Left renal cortex interstitium (tissue), 4 donors: ENCODE data around the gene MYG1. TPM values are rescaled to one million over a fixed set of nuclear protein-coding genes. Genes with fewer than 3 reads are reported as not detected.
"Not testable (repeated sequence)": the region's sequence is repeated elsewhere in the genome, so short reads cannot be mapped to it uniquely, and the experiment has no call there.

Source experiments
- DNase-seq, 4 donors: peaks; one replicate each; pipeline ENCODE4 v3.0.0-alpha.2; 2013; ENCODE audit warnings: low read depth in 4 of 4, low spot score in 2 of 4, missing footprints in 1 of 4
- polyA plus RNA-seq, 4 donors: library from polyadenylated mRNA; unstranded; fragments of 120-200 nt; gene quantifications; one replicate each; pipeline ENCODE4 v1.2.1, GENCODE V29; 2013; ENCODE audit not compliant: insufficient read length in 4 of 4

MYG1 gene
- polyA plus RNA-seq, 4 donors: 48.4 to 60.0 (median 57.7) TPM

- DNase-seq: peak in 1 of 4 donors; percentile 36
Observed at GRCh38 chr12:53325511-53326061, 26.1 kb downstream of the MYG1 start.

GRCh38 chr12:53326460-53327185 is 27.1 kb downstream of the MYG1 start:
- DNase-seq: no peak

GRCh38 chr12:53327435-53328042 is 28.0 kb downstream of the MYG1 start:
- DNase-seq: no peak

- DNase-seq: no peak
Observed at GRCh38 chr12:53328043-53328435, 28.5 kb downstream of the MYG1 start.

- no peak for DNase-seq
Observed at GRCh38 chr12:53330671-53331070, 31.2 kb downstream of the MYG1 start.

- not testable (repeated sequence) for DNase-seq
Observed at GRCh38 chr12:53332339-53332738, 32.8 kb downstream of the MYG1 start.

- no peak for DNase-seq
Observed at GRCh38 chr12:53332744-53333143, 33.2 kb downstream of the MYG1 start.

- no peak for DNase-seq
Observed at GRCh38 chr12:53333289-53333688, 33.8 kb downstream of the MYG1 start.

GRCh38 chr12:53333845-53334244 is 34.4 kb downstream of the MYG1 start:
- DNase-seq: no peak

GRCh38 chr12:53334822-53335221 is 35.3 kb downstream of the MYG1 start:
- no peak for DNase-seq

- no peak for DNase-seq
Observed at GRCh38 chr12:53336181-53336681, 36.7 kb downstream of the MYG1 start, which contains the start of gene SP7. SP7 (minus strand) TSS chr12:53336354; CDS start chr12:53335646, 708 bp downstream.

- DNase-seq: no peak
Observed at GRCh38 chr12:53338017-53338416, 38.5 kb downstream of the MYG1 start.

- no peak for DNase-seq
Observed at GRCh38 chr12:53338916-53339315, 39.4 kb downstream of the MYG1 start.

GRCh38 chr12:53340398-53340797 is 40.9 kb downstream of the MYG1 start:
- DNase-seq: no peak

- no peak for DNase-seq
Observed at GRCh38 chr12:53343449-53343848, 44.0 kb downstream of the MYG1 start.

GRCh38 chr12:53343969-53344368 is 44.5 kb downstream of the MYG1 start:
- DNase-seq: no peak

- DNase-seq: no peak
Observed at GRCh38 chr12:53344487-53344823, 45.0 kb downstream of the MYG1 start.

GRCh38 chr12:53344824-53345485 is 45.5 kb downstream of the MYG1 start:
- peak; percentile 60 to 78 (median 75) for DNase-seq

GRCh38 chr12:53345486-53346188 is 46.1 kb downstream of the MYG1 start:
- no peak for DNase-seq

- DNase-seq: no peak
Observed at GRCh38 chr12:53346491-53346890, 47.0 kb downstream of the MYG1 start.

- DNase-seq: no peak
Observed at GRCh38 chr12:53347905-53348304, 48.4 kb downstream of the MYG1 start.
